Natural killer cell (primary cell): ENCODE data around the gene ACOX3. TPM values are rescaled to one million over a fixed set of nuclear protein-coding genes. Genes with fewer than 3 reads are reported as not detected.

Source experiments
- ATAC-seq, 3 donors: fragments of 150-1000 bp in 2 of 3; fragments of 200-7000 bp in 1 of 3; cut with Tn5 transposase; 1 replicate in 1 of 3; 2 replicates in 2 of 3; pipeline ENCODE4 v1.10.0; 2021; ENCODE audit warnings: mild to moderate bottlenecking in 2 of 3, moderate library complexity in 2 of 3
- DNase-seq, 2 donors: peaks; one replicate each; pipeline versions ENCODE4 v3.0.0 to v3.0.0-alpha.2; 2013 to 2021; ENCODE audit warnings: mixed read lengths in 1 of 2
- H3K27ac ChIP-seq: one replicate; pipeline ENCODE4 v1.5.1; 2013; ENCODE audit warnings: mild to moderate bottlenecking, low read length
- H3K27me3 ChIP-seq: one replicate; pipeline ENCODE4 v1.6.1; 2013; ENCODE audit warnings: low read length; ENCODE audit not compliant: control insufficient read depth, insufficient read depth
- H3K36me3 ChIP-seq: one replicate; pipeline ENCODE4 v1.6.1; 2013; ENCODE audit warnings: low read length; ENCODE audit not compliant: control insufficient read depth, insufficient read depth
- H3K4me1 ChIP-seq: one replicate; pipeline ENCODE4 v1.6.1; 2013; ENCODE audit warnings: low read length; ENCODE audit not compliant: control insufficient read depth, insufficient read depth
- H3K4me3 ChIP-seq: one replicate; pipeline ENCODE4 v1.5.1; 2013; ENCODE audit warnings: low read length
- H3K9me3 ChIP-seq: one replicate; pipeline ENCODE4 v1.6.1; 2013; ENCODE audit warnings: low read length; ENCODE audit not compliant: control insufficient read depth, insufficient read depth
- H3K27ac Mint-ChIP-seq, 2 donors: one replicate each; pipeline ENCODE4 v1.8.0; 2022; ENCODE audit warnings: mild to moderate bottlenecking in 2 of 2, mixed read lengths in 2 of 2, moderate library complexity in 1 of 2
- H3K27me3 Mint-ChIP-seq, 2 donors: one replicate each; pipeline ENCODE4 v1.8.0; 2022; ENCODE audit warnings: low read depth in 2 of 2, mixed read lengths in 2 of 2
- H3K36me3 Mint-ChIP-seq: one replicate; pipeline ENCODE4 v1.8.0; 2022; ENCODE audit warnings: mixed read lengths
- H3K4me1 Mint-ChIP-seq, 2 donors: one replicate each; pipeline ENCODE4 v1.8.0; 2022; ENCODE audit warnings: mixed read lengths in 2 of 2
- H3K4me3 Mint-ChIP-seq: one replicate; pipeline ENCODE4 v1.8.0; 2022; ENCODE audit warnings: mild to moderate bottlenecking, moderate library complexity, mixed read lengths
- H3K9me3 Mint-ChIP-seq, 2 donors: one replicate each; pipeline ENCODE4 v1.8.0; 2022; ENCODE audit warnings: mixed read lengths in 2 of 2
- CTCF ChIP-seq: fragments of 200-600 bp; IDR thresholded peaks from one replicate; pipeline ENCODE4 v1.8.0; 2022; ENCODE audit warnings: antibody characterized with exemption
- WGBS: methylation state at CpG from one replicate; pipeline ENCODE4 v1.1.7; 2013; ENCODE audit warnings: missing lambda C conversion rate; ENCODE audit not compliant: insufficient coverage; 5-methylcytosine and 5-hydroxymethylcytosine counted together
- intact Hi-C: fragments of 100-400 bp; cut with micrococcal nuclease; formaldehyde crosslinking; loops from one replicate; pipeline ENCODE4 v1.14.2; 2022
- total RNA-seq, 4 donors: library from RNA; stranded (reverse); fragments of 120-200 nt in 1 of 4; gene quantifications; one replicate each; pipeline versions ENCODE4 v1.2.3 to v1.2.4, GENCODE V29; 2013 to 2022

The ACOX3 gene
- total RNA-seq, 3 donors from 2014 or later (not counting 1 experiment from before 2014, with no cell fraction given), result 12.4 to 18.3 (median 15.4) TPM

- ATAC-seq, result no peak
- H3K36me3 Mint-ChIP-seq, result peaks cover under 1% of the 10 kb centered on the region
Measured at GRCh38 chr4:8461616-8462015, 21.1 kb upstream of the ACOX3 start.

GRCh38 chr4:8461086-8461485 lies 20.6 kb upstream of the ACOX3 start:
- H3K36me3 Mint-ChIP-seq, result peaks cover 6% of the 10 kb centered on the region
- peaks cover 36% of the 10 kb centered on the region for H3K36me3 ChIP-seq
- no peaks in the 10 kb centered on the region for H3K4me1 ChIP-seq
- H3K9me3 Mint-ChIP-seq, result no peaks in the 10 kb centered on the region
- no peak overlapping the region for H3K4me3 Mint-ChIP-seq
- 98% methylated on average over 6 of the region's 6 CpGs for WGBS
- H3K27me3 ChIP-seq, result no peaks in the 10 kb centered on the region
- no peak overlapping the region for H3K27ac Mint-ChIP-seq
- no peak overlapping the region for H3K27ac ChIP-seq
- no peaks in the 10 kb centered on the region for H3K4me1 Mint-ChIP-seq
- H3K4me3 ChIP-seq, result no peak overlapping the region
- H3K9me3 ChIP-seq, result no peaks in the 10 kb centered on the region
- DNase-seq, result no peak
- no peak for ATAC-seq
- H3K27me3 Mint-ChIP-seq, result no peaks in the 10 kb centered on the region
- intact Hi-C loops, result no loop called here
- no peak for TF ChIP-seq CTCF

More at GRCh38 chr4:8461616-8462015, 21.1 kb upstream of the ACOX3 start:
- Mint-ChIP-seq H3K4me3 (no peak overlapping the region), H3K27me3 (no peaks in the 10 kb centered on the region), H3K9me3 (no peaks in the 10 kb centered on the region), H3K4me1 (no peaks in the 10 kb centered on the region), H3K27ac (no peak overlapping the region)
- H3K4me3 ChIP-seq, result no peak overlapping the region
- WGBS, result 96% methylated on average over 4 of the region's 6 CpGs
- H3K27me3 ChIP-seq, result no peaks in the 10 kb centered on the region
- H3K9me3 ChIP-seq, result no peaks in the 10 kb centered on the region
- no peak for DNase-seq
- TF ChIP-seq CTCF, result no peak
- H3K36me3 ChIP-seq, result peaks cover 36% of the 10 kb centered on the region
- H3K27ac ChIP-seq, result no peak overlapping the region
- no peaks in the 10 kb centered on the region for H3K4me1 ChIP-seq
- intact Hi-C loops, result no loop called here

- no peaks in the 10 kb centered on the region for H3K27me3 ChIP-seq
- no peak overlapping the region for H3K4me3 ChIP-seq
- Mint-ChIP-seq H3K4me1 (no peaks in the 10 kb centered on the region), H3K27ac (no peak overlapping the region), H3K27me3 (no peaks in the 10 kb centered on the region), H3K9me3 (no peaks in the 10 kb centered on the region), H3K36me3 (peaks cover 8% of the 10 kb centered on the region), H3K4me3 (no peak overlapping the region)
- intact Hi-C loops, result no loop called here
- TF ChIP-seq CTCF, result no peak
- ATAC-seq, result no peak
- H3K27ac ChIP-seq, result no peak overlapping the region
- WGBS, result 97% methylated on average over 8 of the region's 8 CpGs
- H3K36me3 ChIP-seq, result peaks cover 34% of the 10 kb centered on the region
- no peak for DNase-seq
- H3K4me1 ChIP-seq, result no peaks in the 10 kb centered on the region
- no peaks in the 10 kb centered on the region for H3K9me3 ChIP-seq
Measured at GRCh38 chr4:8459867-8460445, 19.4 kb upstream of the ACOX3 start.

GRCh38 chr4:8457646-8458252 lies 17.2 kb upstream of the ACOX3 start:
- WGBS, result 92% methylated on average over 9 of the region's 9 CpGs
- Mint-ChIP-seq H3K9me3 (no peaks in the 10 kb centered on the region), H3K4me3 (no peak overlapping the region), H3K36me3 (peaks cover 8% of the 10 kb centered on the region), H3K27me3 (no peaks in the 10 kb centered on the region), H3K27ac (no peak overlapping the region), H3K4me1 (no peaks in the 10 kb centered on the region)
- no peaks in the 10 kb centered on the region for H3K27me3 ChIP-seq
- intact Hi-C loops, result no loop called here
- peaks cover 41% of the 10 kb centered on the region for H3K36me3 ChIP-seq
- no peak for ATAC-seq
- no peaks in the 10 kb centered on the region for H3K4me1 ChIP-seq
- DNase-seq, result no peak
- no peak overlapping the region for H3K4me3 ChIP-seq
- no peak overlapping the region for H3K27ac ChIP-seq
- no peak for TF ChIP-seq CTCF
- H3K9me3 ChIP-seq, result no peaks in the 10 kb centered on the region
